ENCODE measurements around the gene HLA-DPB1. TPM values are rescaled to one million over a fixed set of nuclear protein-coding genes. Genes with fewer than 3 reads are reported as not detected.

The HLA-DPB1 gene
- total RNA-seq, 1 experiment from 2014 or later: 9.2 TPM

- DNase-seq: no peak
- Histone ChIP-seq H3K27me3 (peaks cover 15% of the 10 kb centered on the region), H3K4me3 (no peak overlapping the region), H3K36me3 (no peaks in the 10 kb centered on the region), H3K9me3 (peaks cover 3% of the 10 kb centered on the region)
Observed at GRCh38 chr6:33064723-33065122, 11.1 kb upstream of the HLA-DPB1 start.

DNA sequence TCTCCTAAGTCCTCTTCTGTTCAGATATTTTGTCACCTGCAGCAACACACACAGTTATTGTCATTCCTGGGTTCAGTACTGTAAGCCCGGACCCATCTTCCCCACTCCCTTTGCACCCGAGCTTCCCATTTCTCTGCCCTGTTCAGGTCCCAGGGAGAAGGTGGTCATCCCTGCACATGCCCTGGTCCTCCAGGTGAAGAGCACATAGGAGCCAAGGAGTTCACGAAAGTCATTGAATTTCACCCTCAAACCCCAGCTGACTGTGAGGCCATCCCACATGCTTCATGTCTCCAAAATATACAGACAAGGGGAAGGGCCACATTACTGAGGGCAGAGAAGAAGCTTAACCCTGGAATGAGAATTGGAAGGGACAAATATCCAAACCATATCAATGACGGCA, 10.5 kb upstream of the HLA-DPB1 start:
- DNase-seq: no peak
- Histone ChIP-seq H3K4me3 (no peak overlapping the region), H3K36me3 (no peaks in the 10 kb centered on the region), H3K9me3 (peaks cover 3% of the 10 kb centered on the region), H3K27me3 (peaks cover 15% of the 10 kb centered on the region)

DNA sequence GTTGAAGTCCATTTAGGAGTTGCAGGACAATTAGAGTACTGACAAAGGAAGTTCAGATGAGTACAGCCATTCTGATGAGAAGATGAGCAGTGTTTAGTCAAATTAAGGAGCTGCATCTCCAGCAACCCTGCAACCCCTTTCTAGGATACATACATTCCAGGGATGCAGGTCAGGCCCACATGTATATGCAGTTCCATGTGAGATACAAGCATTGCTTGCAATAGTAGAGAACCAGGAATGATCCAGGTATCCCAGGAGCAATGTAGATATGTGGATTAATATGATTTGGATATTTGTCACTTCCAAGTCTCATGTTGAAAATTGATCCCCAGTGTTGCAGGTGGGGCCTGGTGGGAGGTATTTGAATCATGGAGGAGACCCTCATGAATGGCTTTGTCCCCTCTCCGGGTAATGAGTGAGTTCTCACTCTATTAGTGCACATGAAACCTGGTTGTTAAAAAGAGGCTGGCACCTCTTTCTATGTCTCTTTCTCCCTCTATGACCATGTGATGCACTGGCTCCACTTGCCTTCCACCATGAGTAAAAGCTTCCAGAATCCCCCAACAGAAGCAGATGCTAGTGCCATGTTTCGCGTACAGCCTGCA, 8.8 kb upstream of the HLA-DPB1 start:
- Histone ChIP-seq H3K9me3 (peaks cover 3% of the 10 kb centered on the region), H3K4me3 (no peak overlapping the region), H3K27me3 (peaks cover 18% of the 10 kb centered on the region), H3K36me3 (no peaks in the 10 kb centered on the region)
- no peak for DNase-seq

DNA sequence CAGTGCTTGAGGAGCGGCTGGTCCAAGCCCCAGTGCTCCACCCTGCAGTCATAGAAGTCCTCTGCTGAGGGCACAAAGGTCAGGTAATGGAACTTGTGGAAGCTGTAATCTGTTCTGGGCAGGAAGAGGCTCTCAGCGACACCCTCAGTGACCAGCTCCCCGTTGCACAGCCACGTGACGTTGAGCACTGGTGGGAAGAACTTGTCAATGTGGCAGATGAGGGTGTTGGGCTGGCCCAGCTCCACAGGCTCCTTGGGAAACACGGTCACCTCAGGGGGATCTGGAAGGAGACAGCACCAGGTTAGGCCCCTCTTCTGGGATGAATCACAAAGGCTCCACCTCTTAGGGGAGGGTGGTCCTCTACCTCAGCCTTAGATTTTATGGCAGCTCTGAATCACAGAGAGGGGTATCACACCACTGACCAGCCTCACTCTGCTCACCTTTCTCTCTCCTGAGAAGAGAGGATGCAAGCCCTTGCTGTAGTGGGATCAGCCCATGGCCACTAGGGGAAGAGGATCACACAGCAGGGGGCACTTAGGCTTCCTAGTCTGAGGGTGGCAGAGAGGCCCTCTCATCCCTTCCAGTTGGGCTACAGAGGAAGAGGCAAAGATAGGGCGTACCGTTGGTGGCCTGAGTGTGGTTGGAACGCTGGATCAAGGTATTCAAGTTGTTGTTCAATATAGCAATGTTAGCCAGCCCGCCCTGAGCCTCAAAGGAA, 6.6 kb upstream of the HLA-DPB1 start:
- Histone ChIP-seq H3K27me3 (peaks cover 12% of the 10 kb centered on the region), H3K36me3 (no peaks in the 10 kb centered on the region), H3K9me3 (peaks cover 3% of the 10 kb centered on the region), H3K4me3 (no peak overlapping the region)
- DNase-seq: no peak

- no peak for DNase-seq
- Histone ChIP-seq H3K36me3 (no peaks in the 10 kb centered on the region), H3K27me3 (0 out of 2 replicates have a peak, but pooled peaks cover 5% of the 10 kb centered on the region), H3K4me3 (no peak overlapping the region), H3K9me3 (no peaks in the 10 kb centered on the region; the same call in 1 of the 2 replicates)
Observed at GRCh38 chr6:33070909-33071308, 4.9 kb upstream of the HLA-DPB1 start.

DNA sequence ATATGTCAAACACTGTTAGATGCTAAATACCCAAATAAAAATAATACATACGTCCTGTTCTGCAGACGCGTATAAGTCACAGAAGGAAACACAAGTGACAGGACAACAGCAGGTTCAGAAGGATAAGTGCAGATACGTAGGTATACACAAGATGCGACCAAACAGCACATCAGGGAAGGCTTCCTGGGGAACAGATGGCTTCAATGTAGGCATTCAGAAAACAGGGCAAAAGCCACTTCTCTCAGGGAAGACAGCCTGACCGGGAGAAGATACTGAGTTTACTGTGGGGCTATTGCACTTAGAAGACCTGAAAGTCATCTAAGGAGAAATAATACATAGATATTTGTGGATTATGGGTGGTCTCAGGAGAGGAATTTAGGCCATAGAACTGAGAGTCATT, 4.2 kb upstream of the HLA-DPB1 start:
- H3K9me3 ChIP-seq: no peaks in the 10 kb centered on the region; the same call in 1 of the 2 replicates
- DNase-seq: no peak
- no peak overlapping the region for H3K4me3 ChIP-seq
- H3K36me3 ChIP-seq: no peaks in the 10 kb centered on the region
- H3K27me3 ChIP-seq: 0 out of 2 replicates have a peak, but pooled peaks cover 5% of the 10 kb centered on the region

GRCh38 chr6:33072508-33073100, 3.2 kb upstream of the HLA-DPB1 start:
- Histone ChIP-seq H3K4me3 (no peak overlapping the region), H3K36me3 (no peaks in the 10 kb centered on the region), H3K9me3 (no peaks in the 10 kb centered on the region), H3K27me3 (0 out of 2 replicates have a peak, but pooled peaks cover 5% of the 10 kb centered on the region)
- DNase-seq: no peak

DNA sequence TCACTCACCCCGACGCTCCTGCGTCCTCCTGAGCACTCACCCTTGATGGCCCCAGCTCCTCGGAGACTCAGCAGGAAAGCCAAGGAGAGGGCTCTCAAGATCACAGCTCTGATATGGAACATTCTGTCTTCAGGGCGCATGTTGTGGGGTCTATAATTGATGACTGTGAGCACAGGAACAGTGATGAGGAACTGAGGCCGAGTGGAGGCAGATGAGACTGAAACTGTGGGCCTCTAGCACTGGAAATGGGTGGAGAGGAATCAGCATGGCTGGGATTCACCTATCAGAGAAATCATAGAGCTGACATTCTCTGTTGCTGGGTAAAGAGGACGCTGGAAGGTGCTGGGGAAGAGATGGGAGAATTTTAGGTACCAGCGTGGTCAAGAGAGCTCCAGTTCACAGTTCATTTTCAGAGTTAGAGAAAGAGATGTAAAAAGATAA, 2.3 kb upstream of the HLA-DPB1 start, which contains the start of gene HLA-DPA1:
HLA-DPA1 (minus strand) TSS at position 219 of the 441 bp plus-strand sequence.
- DNase-seq: peak; percentile 45
- Histone ChIP-seq H3K36me3 (no peaks in the 10 kb centered on the region), H3K27me3 (0 out of 2 replicates have a peak, but pooled peaks cover 5% of the 10 kb centered on the region), H3K4me3 (no peak within 1 kb of the TSS), H3K9me3 (no peaks in the 10 kb centered on the region)

GRCh38 chr6:33075208-33075567, 602 bp upstream of the HLA-DPB1 start:
- no peaks in the 10 kb centered on the region for H3K36me3 ChIP-seq
- 0 out of 2 replicates have a peak, but pooled peaks cover 7% of the 10 kb centered on the region for H3K27me3 ChIP-seq
- DNase-seq: no peak
- no peak overlapping the region for H3K4me3 ChIP-seq
- H3K9me3 ChIP-seq: no peaks in the 10 kb centered on the region

DNA sequence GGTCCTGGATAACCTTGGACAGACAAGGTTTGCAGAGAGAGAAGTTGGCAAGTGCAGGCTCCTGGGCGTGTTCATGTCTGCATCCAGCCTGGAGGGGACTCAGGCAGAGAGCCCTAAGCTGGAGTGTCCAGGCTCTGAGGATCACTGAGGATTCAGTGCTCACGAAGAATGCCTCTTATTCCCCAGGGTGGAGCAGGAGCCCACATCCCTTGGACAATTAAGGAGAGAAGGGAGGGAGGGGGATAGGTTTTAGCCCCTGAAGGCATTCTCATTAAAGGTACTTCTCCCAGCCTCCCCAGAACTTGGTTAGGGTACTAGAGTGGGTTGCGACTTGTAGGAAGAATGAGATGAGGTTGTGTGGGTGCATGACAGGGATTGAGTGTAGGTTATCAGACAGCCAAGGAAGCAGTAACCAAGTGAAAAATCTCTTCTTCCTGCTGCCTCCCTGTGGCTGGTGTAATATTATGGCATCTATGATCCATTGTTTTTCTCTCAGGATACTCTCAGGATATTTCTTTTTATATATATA, 680 bp downstream of the HLA-DPB1 start:
- Histone ChIP-seq H3K9me3 (no peaks in the 10 kb centered on the region), H3K27me3 (0 out of 2 replicates have a peak, but pooled peaks cover 7% of the 10 kb centered on the region), H3K36me3 (no peaks in the 10 kb centered on the region), H3K4me3 (no peak overlapping the region)
- DNase-seq: no peak

DNA sequence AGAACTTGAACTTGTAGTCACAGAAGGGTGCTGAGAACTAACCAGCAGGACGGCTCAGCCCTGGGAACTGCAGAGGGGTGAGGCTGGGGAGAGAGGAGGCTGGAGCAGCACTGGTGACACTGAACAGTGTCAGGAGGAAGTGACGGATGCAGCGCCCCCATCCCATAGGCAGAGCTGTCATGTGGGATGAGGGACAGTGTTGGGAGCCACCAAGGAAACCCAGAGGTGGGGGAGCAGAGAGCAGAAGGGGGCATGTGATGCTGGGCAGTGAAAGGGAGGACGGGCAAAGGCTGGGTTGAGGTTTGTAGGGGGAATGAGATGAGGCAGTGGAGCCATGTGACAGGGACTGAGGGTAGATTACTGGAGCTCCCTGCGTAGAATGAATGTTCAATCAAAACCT, 2.1 kb downstream of the HLA-DPB1 start:
- 0 out of 2 replicates have a peak, but pooled peaks cover 7% of the 10 kb centered on the region for H3K27me3 ChIP-seq

GRCh38 chr6:33078442-33078841, 2.7 kb downstream of the HLA-DPB1 start:
- Histone ChIP-seq H3K36me3 (no peaks in the 10 kb centered on the region), H3K27me3 (0 out of 2 replicates have a peak, but pooled peaks cover 7% of the 10 kb centered on the region), H3K9me3 (no peaks in the 10 kb centered on the region), H3K4me3 (no peak overlapping the region)
- DNase-seq: no peak

More for the DNA sequence above, 2.1 kb downstream of the HLA-DPB1 start:
- DNase-seq: no peak
- Histone ChIP-seq H3K4me3 (no peak overlapping the region), H3K9me3 (no peaks in the 10 kb centered on the region), H3K36me3 (no peaks in the 10 kb centered on the region)

DNA sequence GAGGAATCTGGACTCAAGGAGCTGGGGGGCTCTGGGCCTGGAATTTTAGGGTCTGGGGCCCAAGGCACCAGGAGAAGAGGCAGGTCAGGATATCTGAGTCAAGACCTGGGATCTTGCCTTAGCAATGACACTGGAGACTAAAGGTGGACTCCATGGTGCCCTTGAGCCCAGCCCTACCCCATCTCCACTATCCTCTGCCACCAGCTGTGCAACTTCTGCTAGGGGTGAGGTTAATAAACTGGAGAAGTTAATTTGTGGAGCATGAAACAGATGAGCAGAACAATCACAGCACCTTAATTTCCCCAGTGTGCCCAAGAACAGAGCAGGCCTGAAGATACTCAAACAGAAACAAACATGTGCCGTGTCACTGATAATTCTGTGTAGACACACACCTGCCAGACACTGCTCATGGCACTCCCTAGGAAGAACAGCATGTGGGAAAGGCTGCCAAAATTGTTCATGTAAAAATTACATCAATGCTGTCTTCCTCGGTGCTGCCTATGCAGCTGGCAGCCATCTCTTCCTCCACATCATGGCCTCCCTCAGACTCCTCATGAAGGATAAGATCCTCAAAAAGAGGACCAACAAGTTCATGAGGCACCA, 3.2 kb downstream of the HLA-DPB1 start:
- no peak for DNase-seq
- H3K9me3 ChIP-seq: no peaks in the 10 kb centered on the region
- no peak overlapping the region for H3K4me3 ChIP-seq
- H3K36me3 ChIP-seq: no peaks in the 10 kb centered on the region
- 0 out of 2 replicates have a peak, but pooled peaks cover 7% of the 10 kb centered on the region for H3K27me3 ChIP-seq

GRCh38 chr6:33079580-33079979, 3.8 kb downstream of the HLA-DPB1 start:
- 0 out of 2 replicates have a peak, but pooled peaks cover 7% of the 10 kb centered on the region for H3K27me3 ChIP-seq
- H3K4me3 ChIP-seq: no peak overlapping the region
- no peak for DNase-seq
- H3K36me3 ChIP-seq: no peaks in the 10 kb centered on the region
- no peaks in the 10 kb centered on the region for H3K9me3 ChIP-seq

DNA sequence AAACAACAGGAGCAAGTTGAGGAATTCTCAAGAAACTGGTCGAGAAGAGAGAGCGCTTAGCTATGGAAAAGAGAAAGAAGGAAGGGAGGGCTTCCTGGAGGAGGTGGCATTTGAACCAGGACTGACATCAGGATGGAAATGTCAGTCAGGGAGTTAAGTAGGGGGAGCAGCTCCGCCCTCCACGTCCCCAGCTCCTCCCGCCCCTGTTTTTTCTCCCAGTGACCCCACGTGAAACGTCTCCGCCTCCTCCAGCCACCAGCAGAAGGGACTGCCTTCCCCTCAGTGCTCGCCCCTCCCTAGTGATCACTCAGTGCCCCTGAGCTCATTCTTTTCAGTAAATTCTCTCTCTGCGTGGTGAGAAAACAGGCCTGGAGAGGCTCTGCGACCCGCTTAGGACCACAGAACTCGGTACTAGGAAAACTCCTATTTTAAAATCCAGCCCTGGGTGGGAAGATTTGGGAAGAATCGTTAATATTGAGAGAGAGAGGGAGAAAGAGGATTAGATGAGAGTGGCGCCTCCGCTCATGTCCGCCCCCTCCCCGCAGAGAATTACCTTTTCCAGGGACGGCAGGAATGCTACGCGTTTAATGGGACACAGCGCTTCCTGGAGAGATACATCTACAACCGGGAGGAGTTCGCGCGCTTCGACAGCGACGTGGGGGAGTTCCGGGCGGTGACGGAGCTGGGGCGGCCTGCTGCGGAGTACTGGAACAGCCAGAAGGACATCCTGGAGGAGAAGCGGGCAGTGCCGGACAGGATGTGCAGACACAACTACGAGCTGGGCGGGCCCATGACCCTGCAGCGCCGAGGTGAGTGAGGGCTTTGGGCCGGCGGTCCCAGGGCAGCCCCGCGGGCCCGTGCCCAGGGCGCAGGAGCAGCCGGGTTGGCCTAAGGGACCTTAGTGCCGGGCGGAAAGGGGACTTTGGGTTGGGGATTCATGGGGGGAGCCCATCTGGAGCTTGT, 4.6 kb downstream of the HLA-DPB1 start:
- Histone ChIP-seq H3K9me3 (no peaks in the 10 kb centered on the region), H3K27me3 (0 out of 2 replicates have a peak, but pooled peaks cover 6% of the 10 kb centered on the region), H3K36me3 (no peaks in the 10 kb centered on the region), H3K4me3 (peak overlapping the region; percentile 19)
- peak; percentile 64 for DNase-seq

Data from MG63 (cell line).